ENCODE results near the gene NIPBL. TPM values are rescaled to one million over a fixed set of nuclear protein-coding genes. Genes with fewer than 3 reads are reported as not detected.

Gene NIPBL
- total and polyA plus RNA-seq, 8 donors: 48.8 to 80.2 (median 67.6) TPM

DNA sequence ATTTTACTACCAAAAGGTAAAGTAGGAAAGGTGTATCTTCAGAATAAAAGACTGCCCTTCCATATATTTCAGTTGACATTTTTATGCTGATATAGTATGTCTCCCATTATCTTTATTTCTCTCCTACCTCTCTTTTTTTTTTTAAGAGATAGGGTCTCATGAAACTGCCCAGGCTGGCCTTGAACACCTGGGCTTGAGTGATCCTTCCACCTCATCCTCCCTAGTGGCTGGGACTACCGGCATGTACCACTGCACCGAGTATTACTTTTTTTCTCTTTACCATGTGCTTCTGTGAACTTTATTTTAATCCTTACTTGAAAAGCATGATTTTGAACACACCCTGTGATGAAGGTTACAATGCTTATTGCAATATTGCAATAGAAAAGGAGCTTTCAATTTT, 42.7 kb downstream of the NIPBL start:
- DNase-seq (no peak), ATAC-seq (no peak)
- TF ChIP-seq, protein P1, sequence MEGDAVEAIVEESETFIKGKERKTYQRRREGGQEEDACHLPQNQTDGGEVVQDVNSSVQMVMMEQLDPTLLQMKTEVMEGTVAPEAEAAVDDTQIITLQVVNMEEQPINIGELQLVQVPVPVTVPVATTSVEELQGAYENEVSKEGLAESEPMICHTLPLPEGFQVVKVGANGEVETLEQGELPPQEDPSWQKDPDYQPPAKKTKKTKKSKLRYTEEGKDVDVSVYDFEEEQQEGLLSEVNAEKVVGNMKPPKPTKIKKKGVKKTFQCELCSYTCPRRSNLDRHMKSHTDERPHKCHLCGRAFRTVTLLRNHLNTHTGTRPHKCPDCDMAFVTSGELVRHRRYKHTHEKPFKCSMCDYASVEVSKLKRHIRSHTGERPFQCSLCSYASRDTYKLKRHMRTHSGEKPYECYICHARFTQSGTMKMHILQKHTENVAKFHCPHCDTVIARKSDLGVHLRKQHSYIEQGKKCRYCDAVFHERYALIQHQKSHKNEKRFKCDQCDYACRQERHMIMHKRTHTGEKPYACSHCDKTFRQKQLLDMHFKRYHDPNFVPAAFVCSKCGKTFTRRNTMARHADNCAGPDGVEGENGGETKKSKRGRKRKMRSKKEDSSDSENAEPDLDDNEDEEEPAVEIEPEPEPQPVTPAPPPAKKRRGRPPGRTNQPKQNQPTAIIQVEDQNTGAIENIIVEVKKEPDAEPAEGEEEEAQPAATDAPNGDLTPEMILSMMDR (IDR thresholded peaks at IDR 0.05): no peak
- Histone ChIP-seq H3K27me3 (no peaks in the 10 kb centered on the region), H3K27ac (no peak overlapping the region), H3K9me3 (no peaks in the 10 kb centered on the region), H3K4me1 (peaks cover 3 to 8% of the 10 kb centered on the region in 2 donors), H3K36me3 (no peaks in the 10 kb centered on the region), H3K4me3 (no peak overlapping the region)
- intact Hi-C loops (cut with DNase I): no loop called here

DNA sequence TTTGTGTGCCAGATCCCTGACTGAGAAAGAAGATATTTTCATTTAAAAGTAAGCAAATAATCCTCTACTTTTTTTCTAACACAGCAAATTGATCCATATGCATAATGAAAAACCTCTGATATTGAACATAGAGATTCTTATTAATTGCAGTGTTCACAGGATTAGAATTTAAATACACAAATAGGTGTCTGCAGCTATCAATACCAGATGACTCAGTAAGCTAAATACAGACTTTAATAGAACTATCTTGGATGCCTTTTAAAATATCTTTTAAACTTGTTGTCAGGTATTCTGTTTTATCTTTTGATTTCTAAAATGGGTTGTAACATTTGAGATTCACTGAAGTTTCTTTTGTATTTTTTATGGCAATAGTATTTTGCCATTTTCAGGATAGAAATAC, 43.1 kb downstream of the NIPBL start:
- Histone ChIP-seq H3K4me1 (peaks cover 3 to 8% of the 10 kb centered on the region in 2 donors), H3K9me3 (no peaks in the 10 kb centered on the region), H3K27me3 (no peaks in the 10 kb centered on the region), H3K36me3 (no peaks in the 10 kb centered on the region), H3K4me3 (no peak overlapping the region), H3K27ac (no peak overlapping the region)
- DNase-seq (no peak), ATAC-seq (no peak)
- intact Hi-C loops (cut with DNase I): no loop called here
- TF ChIP-seq, protein P1 (IDR thresholded peaks at IDR 0.05): no peak

DNA sequence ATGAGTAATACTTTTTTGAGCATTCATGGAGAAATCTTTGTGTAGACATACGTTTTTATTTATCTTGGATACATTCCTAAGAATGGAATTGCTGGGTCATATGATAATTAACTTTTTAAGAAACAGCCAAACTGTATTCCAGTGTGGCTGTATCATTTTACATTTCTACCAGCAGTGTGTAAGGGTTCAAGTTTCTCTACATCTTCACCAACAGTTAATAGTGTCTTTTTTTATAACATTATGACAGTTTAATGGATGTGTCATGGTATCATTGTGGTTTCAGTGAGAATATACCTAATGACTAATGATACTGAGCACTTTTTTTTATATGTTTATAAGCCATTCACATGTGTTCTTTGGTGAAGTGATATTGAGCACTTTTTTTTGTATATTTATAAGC, 52.4 kb downstream of the NIPBL start:
- no peak for DNase-seq
- no peaks in the 10 kb centered on the region for H3K36me3 ChIP-seq
- no peak for ATAC-seq
- no peak overlapping the region for H3K4me3 ChIP-seq
- TF ChIP-seq, protein P1 (IDR thresholded peaks at IDR 0.05): no peak
- no peaks in the 10 kb centered on the region for H3K27me3 ChIP-seq
- intact Hi-C loops (cut with DNase I): no loop called here
- no peak overlapping the region for H3K27ac ChIP-seq
- H3K9me3 ChIP-seq: no peaks in the 10 kb centered on the region
- H3K4me1 ChIP-seq: peaks cover 2 to 12% of the 10 kb centered on the region in 2 donors

DNA sequence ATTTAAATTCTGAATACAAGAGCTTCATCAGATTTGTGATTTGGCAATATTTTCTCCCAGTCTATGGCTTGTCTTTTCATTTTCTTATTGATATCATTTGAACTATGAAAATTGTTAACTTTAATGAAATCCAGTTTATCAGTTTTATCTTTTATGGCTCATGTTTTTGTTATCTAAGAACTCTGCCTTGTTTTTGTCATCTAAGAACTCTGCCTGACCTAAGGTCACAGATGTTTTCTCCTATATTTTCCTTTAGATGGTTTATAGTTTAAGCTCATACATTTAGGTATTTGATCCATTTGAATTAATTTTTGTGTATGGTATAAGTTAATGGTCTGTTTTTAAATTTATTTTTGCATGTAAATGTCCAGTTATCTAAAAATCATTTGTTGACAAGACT, 52.9 kb downstream of the NIPBL start:
- Histone ChIP-seq H3K27ac (no peak overlapping the region), H3K9me3 (no peaks in the 10 kb centered on the region), H3K27me3 (no peaks in the 10 kb centered on the region), H3K36me3 (no peaks in the 10 kb centered on the region), H3K4me1 (peaks cover 2 to 14% of the 10 kb centered on the region in 2 donors), H3K4me3 (no peak overlapping the region)
- no peak for DNase-seq
- TF ChIP-seq, protein P1 (IDR thresholded peaks at IDR 0.05): no peak
- ATAC-seq: no peak
- intact Hi-C loops (cut with DNase I): no loop called here

DNA sequence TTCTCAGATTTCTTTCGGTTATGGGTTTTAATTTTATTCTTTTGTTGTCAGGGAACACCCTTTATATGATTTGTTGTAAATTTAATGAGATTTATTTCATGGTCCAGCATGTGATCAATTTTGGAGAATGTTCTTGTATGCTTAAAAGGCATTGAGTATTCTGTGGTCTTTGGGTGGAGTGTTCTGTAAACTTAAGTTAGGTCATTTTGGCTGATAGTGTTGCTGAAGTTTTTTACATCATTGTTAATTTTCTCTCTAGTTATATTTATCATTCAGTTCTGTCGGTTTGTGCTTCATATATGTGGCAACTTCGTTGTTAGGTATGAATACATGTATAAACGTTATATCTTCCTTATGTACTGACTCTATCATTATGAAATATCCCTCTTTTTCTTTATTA, 55.5 kb downstream of the NIPBL start:
- TF ChIP-seq, protein P1 (IDR thresholded peaks at IDR 0.05): no peak
- DNase-seq: no peak
- ATAC-seq: no peak
- Histone ChIP-seq H3K4me1 (peaks cover 2 to 16% of the 10 kb centered on the region in 2 donors), H3K27ac (no peak overlapping the region), H3K9me3 (no peaks in the 10 kb centered on the region), H3K27me3 (no peaks in the 10 kb centered on the region), H3K4me3 (no peak overlapping the region), H3K36me3 (no peaks in the 10 kb centered on the region)
- intact Hi-C loops (cut with DNase I): no loop called here

Measured in left lung (tissue), 10 donors.